GDM1 (cell line): Measurements from ENCODE around the gene CDC42SE2.
"Not testable (repeated sequence)": the region's sequence is repeated elsewhere in the genome, so short reads cannot be mapped to it uniquely, and the experiment has no call there.

ENCODE experiments used
- DNase-seq: peaks from one replicate; lab custom pipeline; 2025; lab: John Stamatoyannopoulos, UW

Gene CDC42SE2

GRCh38 chr5:131277875-131278740, 14.3 kb downstream of the CDC42SE2 start:
- DNase-seq = no peak

DNA sequence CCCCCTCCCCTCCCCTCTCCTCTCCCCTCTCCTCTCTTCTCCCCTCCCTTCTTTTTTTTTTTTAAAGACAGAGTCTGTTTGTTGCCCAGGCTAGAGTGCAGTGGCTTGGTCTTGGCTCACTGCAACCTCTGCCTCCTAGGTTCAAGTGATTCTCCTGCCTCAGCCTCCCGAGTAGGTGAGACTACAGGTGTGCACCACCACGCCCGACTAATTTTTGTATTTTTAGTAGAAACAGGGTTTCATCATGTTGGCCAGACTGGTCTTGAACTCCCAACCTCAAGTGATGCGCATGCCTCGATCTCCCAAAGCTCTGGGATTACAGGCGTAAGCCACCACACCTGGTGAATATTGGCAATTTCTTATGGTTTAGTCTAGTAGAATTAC, 14.9 kb downstream of the CDC42SE2 start:
- not testable (repeated sequence) for DNase-seq

DNA sequence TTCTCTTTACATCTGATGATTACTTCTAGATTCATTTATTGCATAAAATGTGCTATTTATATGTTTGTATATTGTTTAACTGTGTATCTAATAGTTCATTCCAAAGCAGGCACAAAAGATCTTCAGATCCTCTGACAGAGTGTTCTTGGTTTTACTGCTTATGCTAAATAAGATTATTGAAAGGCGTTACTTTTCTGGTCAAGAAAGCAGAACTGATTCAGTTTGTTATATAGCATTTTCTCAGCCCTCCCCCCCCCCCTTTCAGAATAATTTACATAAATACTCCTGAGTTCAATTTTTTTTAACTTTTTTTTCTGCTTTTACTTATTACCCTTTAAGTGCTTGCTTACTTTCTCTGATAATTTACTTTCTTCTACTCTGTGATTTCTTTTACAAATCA, 15.4 kb downstream of the CDC42SE2 start:
- DNase-seq = no peak

DNA sequence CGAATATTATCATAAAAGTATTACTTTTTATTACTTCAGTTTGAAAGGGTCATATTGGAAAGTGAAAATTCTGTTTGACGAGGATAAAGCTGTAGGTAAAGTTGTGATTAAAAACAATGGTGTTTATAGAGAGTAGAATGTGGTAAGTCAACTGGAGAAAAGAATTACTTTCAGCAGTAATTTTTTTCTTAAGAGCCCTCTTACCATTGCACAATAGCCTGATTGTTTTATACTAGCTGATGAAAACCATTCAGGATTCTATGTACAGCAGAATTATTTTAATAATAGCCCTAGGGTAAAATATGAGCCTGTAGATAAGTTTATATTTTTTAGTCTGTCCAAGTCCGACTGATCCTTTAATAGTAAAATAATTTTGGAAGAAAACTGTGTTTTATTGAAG, 16.6 kb downstream of the CDC42SE2 start:
- DNase-seq = no peak

DNA sequence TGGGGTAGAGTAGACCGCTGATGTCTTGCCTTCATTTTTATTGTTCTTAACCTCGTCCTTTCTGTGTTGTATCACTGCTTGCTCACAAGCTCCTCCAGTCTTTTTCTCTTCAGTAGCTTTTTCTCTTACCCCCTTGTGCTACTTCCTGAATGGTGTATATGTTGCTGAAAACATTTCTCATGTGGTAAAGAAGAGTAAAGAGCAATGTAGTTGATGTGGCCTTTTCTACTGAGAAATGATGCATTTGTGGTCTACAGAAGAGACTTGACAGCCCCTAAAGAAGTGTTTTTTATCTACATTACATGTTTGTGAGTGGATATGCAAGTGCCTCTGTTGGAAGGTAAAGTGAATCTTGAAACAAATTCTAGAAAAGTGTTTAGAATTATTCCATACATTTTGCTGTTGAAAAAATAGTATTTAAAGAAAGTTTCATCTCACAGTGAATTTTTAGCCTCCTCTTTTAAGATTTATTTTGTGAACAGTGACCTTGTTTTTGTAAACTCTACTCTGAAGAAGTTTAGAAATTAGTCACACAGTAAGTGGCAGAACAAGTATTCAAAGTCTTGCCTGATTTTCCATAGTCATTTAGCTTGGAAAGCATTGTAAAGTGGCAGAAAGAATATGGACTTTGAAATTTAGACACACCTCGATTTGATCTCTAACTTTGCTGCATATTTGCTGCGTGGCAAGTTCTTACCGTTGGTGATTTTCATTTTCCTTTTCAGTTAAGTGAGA, 17.4 kb downstream of the CDC42SE2 start:
- no peak for DNase-seq

DNA sequence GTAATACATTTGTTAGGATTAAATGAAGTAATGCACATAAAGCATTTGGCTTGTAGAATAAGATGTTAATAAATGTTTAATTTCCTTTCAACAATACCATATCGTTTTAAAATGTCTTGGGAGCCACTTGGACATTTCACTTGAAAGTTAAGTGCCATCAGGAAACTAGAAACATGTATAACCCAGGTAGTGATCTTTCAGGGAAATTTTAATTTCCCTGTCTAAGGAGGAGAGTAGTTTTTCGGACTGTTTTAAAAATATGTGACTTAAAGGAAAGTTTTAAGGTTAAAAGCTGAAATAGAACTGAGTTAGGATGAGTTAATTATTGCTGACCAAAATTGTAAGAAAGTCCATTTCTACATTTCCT, 18.0 kb downstream of the CDC42SE2 start:
- DNase-seq = no peak

- DNase-seq = no peak
These were observed 18.4 kb downstream of the CDC42SE2 start for GRCh38 chr5:131282235-131282634.

DNA sequence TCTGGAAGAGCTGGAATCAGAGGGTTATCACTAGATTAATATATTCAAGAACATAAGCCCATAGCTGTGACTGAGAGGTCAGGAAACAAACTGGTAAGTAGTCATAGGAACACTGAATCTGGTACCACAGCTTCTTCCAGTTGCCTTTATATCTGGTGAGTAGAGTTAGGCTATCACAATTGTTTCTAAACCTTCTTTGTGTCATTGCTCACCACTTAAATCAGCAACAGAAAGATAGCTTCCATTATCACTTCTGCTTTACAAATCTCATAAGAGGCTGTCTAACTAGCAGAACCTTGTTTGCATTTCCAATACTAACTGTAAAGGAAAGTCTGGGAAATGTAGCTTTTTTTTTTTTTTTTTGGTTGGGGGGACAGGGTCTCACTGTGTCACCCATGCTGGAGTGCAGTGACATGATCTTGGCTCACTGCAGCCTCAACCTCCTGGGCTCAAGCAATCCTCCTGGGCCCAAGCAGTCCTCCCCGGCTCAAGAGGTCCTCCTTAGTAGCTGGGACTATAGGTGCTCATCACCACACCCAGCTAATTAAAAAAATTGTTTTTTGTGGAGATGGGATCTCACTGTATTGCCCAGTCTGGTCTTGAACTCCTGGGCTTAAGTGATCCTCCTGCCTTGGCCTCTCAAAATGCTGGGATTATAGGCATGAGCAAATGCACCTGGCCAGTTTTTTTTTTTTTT, 22.0 kb downstream of the CDC42SE2 start:
- DNase-seq = no peak

DNA sequence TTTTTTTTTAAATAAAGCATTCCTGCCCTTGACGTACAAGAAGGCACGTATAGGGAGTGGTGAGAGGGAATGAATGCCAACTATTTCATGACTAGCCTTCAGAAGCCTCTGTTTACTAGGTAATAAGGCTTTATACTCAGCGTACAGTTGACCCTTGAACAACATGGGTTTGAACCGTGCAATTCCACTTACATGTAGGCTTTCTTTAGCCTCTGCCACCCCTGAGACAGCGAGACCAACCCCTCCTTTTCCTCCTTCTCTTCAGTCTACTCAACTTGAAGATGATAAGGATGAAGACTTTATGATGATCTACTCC, 22.5 kb downstream of the CDC42SE2 start:
- no peak for DNase-seq

- DNase-seq = no peak
These were observed 24.5 kb downstream of the CDC42SE2 start for GRCh38 chr5:131288328-131288727.

- DNase-seq = no peak
These were observed 25.9 kb downstream of the CDC42SE2 start for GRCh38 chr5:131289738-131290137.

- DNase-seq = no peak
These were observed 32.4 kb downstream of the CDC42SE2 start for GRCh38 chr5:131296213-131296672.

GRCh38 chr5:131297886-131298285, 34.0 kb downstream of the CDC42SE2 start:
- no peak for DNase-seq

DNA sequence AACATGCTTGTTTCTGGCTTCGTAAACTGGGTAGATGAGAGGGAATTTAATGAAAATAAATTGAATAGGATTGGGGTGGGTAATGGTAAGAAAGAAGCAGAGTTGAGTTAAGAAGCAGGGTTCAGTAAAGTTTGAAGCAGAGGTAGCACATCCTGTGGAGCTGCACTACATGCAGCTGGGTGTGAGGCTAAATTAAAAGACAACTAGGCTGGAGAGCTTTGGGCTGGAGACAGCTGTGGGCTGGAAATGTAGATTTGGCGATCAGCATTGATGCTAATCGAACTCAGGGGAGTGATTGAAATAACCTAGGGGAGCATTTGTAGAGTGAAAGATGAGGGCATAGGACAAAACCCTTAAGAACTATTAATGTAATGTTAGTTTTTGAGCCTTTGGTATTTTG, 35.6 kb downstream of the CDC42SE2 start:
- DNase-seq = no peak

DNA sequence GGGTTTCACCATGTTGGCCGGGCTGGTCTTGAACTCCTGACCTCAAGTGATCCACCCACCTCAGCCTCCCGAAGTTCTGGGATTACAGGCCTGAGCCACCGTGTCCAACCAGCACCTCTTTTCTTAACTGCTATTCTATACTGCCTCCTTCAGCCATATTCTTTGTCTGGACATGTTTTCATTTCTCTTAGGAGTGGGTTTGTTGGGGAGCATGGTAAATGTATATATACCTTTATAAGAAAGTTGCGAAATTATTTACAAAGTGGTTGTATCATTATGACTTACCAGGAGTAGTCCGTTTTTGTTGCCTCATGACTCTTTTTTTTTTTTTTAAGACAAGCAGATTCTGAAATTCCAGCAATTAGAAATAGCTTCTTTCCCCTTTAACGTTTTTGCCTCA, 38.7 kb downstream of the CDC42SE2 start:
- no peak for DNase-seq

DNA sequence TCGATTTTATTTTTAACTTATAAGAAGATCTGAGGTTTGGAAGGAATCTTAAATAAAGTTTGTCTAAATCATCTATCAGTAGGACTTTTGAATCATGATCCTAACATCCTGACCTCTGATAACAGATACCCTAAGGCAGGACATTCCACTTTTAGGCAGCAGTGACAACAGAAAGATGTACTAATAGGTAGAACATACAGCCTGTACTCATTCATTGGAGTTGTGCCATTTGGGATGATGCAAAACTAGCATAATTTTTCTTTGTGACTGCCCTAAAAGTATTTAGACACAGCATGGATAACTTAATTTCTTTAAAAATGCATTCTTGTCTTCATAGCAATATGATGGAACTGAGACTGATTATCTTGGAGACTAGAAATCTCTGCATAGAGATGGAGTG, 39.7 kb downstream of the CDC42SE2 start:
- no peak for DNase-seq

DNA sequence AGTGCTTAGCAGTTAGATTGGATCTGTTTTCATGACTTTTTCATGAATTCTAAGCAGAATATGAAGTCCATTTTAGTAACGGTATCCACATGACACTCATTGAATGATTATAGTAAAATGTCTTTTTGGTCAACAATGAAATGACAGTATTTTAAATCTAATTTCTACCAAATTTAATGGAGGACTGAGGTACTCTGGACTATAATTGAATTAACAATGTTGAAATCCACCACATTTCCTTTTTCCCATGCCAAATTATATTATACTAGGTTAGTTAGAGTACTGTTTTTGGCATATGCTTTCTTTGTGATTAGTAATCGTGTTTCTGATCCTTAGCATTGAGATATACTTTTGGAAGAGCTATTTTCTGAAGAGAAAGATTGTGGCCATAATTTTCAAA, 40.6 kb downstream of the CDC42SE2 start:
- DNase-seq = no peak

DNA sequence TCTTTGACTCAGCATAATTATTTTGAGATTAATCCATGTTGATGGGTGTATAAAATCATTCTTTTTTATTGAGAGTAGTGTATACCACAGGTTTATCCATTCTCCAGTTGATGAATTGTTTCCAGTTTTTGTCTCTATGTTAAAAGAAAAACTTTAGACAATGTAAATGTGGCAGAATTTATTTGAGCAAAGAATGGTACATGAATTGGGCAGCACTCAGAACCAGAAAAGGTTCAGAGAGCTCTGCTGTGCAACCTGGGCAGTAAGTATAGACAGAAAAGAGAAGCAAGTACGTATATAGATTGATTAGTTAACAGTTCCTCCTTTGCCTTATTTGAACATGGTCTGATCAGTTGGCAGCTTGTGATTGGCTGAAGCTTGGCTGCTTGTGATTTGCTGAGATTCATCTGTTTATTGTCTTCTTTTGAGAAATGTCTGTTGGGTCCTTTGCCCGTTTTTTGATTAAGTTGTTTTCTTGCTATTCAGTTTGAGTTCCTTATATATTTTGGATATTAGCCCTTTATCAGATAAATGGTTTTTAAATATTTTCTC, 41.4 kb downstream of the CDC42SE2 start:
- DNase-seq = no peak

DNA sequence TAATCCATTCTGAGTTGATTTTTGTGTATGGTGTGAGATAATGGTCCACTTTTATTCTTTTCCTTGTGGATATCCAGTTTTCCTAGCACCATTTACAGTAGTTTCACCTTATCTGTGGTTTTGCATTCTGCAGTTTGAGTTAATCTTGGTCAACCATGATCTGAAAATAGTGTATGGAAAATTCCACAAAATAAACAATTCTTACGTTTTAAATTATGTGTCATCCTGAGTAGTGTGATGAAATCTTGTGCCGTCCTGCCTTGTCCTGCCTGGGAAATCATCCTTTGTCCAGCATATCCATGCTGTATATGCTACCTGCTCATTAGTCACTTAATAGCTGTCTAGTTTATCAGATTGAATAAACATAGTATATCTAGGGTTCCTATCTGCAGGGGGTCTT, 42.1 kb downstream of the CDC42SE2 start:
- no peak for DNase-seq

GRCh38 chr5:131312235-131312772, 48.5 kb downstream of the CDC42SE2 start:
- DNase-seq = not testable (repeated sequence)

GRCh38 chr5:131316026-131316425, 52.2 kb downstream of the CDC42SE2 start:
- DNase-seq = no peak

DNA sequence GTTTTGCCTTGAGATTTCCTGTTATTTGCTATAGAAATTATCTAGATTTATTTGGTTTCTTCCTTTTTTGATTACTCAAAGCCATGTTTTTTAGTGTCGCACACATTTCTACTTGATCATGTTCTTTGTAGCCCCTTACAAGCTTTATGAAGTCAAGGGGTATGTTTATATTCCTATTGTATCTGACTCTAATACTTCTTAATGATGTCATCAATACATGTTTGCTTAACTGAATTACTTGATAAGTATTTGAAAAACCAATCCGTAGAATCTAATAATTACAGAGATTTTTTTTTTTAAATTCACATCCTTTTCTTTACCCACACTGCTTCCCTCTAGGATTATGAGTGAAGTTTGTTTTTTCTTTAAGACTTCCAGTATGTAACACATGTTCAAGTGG, 53.0 kb downstream of the CDC42SE2 start:
- no peak for DNase-seq
